GM10266 (cell line): ENCODE data around the gene MYBPC3.

ENCODE experiments used
- DNase-seq: peaks from one replicate; pipeline ENCODE4 v3.0.0; 2012; ENCODE audit errors: extremely low spot score
- CTCF ChIP-seq: IDR thresholded peaks from 2 replicates; pipeline ENCODE4 v1.5.1; 2012; ENCODE audit warnings: mild to moderate bottlenecking, low read depth; ENCODE audit not compliant: control insufficient read depth, insufficient read depth; ENCODE audit errors: missing control alignments

The MYBPC3 gene

GRCh38 chr11:47351156-47352126 is 1.1 kb downstream of the MYBPC3 start:
- no peak for TF ChIP-seq CTCF
- DNase-seq, result no peak

- DNase-seq, result no peak
- TF ChIP-seq CTCF, result no peak
Observed at GRCh38 chr11:47350315-47350714, 2.2 kb downstream of the MYBPC3 start.

GRCh38 chr11:47349521-47350095 is 2.9 kb downstream of the MYBPC3 start:
- no peak for DNase-seq
- no peak for TF ChIP-seq CTCF

- peak; percentile 68 for DNase-seq
- peak; percentile 36 for TF ChIP-seq CTCF
Observed at GRCh38 chr11:47348859-47349258, 3.6 kb downstream of the MYBPC3 start.

GRCh38 chr11:47348131-47348802 is 4.2 kb downstream of the MYBPC3 start:
- DNase-seq, result no peak
- no peak for TF ChIP-seq CTCF

GRCh38 chr11:47347137-47347536 is 5.4 kb downstream of the MYBPC3 start:
- DNase-seq, result no peak
- no peak for TF ChIP-seq CTCF

- no peak for TF ChIP-seq CTCF
- DNase-seq, result no peak
Observed at GRCh38 chr11:47345890-47346563, 6.5 kb downstream of the MYBPC3 start.
